GM19025 (cell line): Measurements from ENCODE around the gene ISL2.

ENCODE experiments used
- ATAC-seq: cut with Tn5 transposase; IDR thresholded peaks from one replicate; pipeline ENCODE4 v1.9.1; 2021; ENCODE audit warnings: mild to moderate bottlenecking, low read depth, moderate library complexity; ENCODE audit not compliant: unreplicated experiment

ISL2 gene

DNA sequence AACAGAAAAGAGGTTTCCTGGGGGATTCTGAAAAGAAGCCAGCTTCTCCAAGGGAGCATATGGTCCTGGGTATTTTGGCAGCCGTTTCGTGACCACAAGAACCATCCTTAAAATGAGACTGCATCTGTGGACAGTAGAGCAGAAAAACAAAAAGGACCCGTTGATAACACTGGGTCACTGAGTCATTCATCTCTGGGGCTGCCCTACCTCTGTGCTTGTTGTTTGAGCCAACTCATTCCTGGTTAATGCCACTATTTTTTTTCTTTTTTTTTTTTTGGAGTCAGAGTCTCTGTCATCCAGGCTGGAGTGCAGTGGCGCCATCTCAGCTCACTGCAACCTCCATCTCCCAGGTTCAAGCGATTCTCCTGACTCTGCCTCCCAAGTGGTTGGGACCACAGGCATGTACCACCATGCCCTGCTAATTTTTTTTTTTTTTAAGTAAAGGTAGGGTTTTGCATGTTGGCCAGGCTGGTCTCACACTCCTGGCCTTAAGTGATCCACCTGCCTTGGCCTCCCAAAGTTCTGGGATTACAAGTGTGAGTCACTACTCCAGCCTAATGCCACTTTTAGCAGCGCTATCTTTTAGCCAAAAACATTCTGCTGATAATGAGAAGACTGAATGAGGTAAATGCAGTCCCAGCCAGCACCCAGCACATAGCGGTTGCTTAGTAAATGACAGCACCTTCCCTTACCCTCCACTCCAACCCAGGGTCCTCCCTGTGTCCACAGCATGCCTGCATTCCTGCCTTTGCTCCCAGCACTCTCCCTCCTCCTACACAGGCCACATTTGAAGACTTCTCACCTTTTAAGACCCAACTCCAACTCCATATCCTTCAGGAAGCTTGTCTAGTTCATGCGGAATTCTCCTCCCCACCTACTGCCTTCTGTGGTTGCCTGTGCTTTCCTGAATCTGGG is 9.1 kb upstream of the ISL2 start:
- ATAC-seq, result no peak

DNA sequence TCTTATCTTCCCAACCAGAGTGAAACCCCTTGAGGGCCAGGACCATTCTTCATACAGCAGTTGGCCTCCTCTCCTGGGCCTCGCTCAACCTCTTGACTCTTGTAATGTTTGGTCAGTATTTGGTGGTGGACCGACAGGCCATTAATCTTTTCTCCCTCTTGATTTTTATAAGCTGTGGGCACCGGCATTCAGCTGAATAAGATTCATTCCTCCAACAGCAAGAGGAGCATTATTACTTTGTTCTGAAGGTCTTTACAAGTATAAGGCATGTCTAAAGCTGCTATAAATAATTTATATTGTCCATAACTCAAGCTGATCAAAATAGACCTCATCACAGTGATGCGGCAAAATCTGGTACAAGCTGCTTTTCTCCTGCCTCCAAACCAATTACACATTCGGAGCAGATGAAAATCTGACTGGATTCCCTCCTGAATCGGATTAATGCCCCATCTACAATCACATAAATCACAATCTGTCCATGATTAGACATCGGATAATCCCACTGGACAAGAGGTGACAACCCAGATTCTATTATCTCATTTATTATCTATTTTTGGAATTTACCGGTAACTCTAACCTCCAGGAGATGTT is 8.4 kb upstream of the ISL2 start:
- ATAC-seq, result no peak

DNA sequence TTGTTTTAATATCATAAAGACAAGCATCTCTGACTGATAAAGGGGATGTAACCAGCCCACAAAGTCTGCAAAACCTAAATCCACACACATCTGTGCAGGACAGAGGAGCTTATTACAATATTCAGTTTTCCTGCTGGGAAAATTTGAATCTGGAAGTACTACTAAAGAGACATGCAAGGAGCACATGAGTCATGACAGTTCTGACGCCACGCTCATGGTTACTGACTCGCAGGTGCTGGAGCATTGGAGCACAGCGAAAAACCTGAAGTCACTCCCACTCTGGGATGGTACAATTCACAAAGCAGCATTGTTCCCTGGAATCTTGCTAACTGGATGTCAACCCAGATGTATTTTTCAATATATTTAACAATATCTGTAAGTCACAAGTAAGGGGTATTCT is 7.6 kb upstream of the ISL2 start:
- ATAC-seq, result no peak

DNA sequence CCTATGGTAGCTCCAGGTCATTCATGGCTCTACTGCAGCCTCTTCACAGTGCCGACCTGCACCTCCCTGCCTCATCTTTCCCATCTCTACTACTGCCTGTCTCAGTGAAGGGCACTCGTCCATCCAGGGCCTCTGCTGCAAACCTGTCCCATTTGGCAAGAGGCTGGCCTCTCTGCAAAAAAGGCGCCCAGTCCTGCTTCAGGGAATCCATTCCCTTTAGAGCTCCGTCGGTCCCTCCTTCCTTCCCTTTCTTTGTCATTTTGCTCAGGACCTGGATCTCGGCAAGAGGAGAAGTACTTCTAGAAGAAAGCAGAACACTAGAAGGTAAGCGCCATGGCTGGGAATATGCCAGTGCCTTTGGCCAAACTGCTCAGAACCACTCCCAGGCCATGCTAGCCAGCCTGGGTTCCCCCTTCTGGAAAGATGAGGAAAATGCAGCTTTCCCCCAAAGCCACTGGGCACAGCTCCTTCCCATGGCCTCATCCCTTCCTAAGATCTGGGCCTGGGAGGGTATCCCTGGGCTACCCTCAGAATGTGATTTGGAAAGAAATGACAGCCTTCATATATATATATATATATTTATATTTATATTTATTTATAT is 6.4 kb upstream of the ISL2 start:
- ATAC-seq, result no peak

DNA sequence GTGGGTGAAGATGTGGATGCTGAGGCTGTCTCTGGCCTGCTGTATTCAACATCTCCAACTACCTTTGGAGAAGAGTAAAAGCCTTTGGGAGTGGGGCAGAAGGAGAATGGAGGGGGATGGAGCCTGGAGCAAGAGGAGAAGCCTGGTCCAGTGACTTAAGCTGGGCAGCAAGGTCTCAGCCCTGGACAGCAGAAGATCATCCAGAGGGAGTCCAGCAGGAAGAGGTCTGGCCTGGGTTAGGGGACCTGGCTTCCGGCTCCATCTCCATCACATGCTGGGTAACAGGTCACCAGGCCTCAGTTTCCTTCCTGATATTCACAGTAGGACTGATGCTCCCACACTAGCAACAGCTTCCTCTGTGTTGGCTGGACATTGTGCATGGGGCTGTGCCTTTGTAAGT is 3.8 kb upstream of the ISL2 start:
- ATAC-seq, result no peak

DNA sequence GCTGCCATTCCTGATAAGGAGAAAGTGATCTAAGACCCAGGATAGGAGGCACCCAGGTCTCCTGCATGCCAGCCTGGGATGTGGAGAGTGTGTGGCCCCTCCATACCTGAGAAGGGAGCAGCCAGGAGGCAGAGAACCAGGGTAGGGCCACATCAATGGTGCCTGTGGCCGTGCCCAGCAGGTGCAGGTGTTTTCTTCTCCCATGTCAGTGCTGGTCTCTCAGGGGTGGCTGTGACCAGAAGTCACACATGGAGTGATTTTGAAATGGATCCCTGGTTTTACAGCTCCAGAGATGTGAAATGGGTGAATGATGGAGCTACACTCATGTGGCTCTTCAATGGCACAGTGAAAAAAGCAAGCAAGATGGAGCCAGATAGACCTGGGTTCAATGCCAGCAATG is 3.3 kb upstream of the ISL2 start:
- no peak for ATAC-seq

DNA sequence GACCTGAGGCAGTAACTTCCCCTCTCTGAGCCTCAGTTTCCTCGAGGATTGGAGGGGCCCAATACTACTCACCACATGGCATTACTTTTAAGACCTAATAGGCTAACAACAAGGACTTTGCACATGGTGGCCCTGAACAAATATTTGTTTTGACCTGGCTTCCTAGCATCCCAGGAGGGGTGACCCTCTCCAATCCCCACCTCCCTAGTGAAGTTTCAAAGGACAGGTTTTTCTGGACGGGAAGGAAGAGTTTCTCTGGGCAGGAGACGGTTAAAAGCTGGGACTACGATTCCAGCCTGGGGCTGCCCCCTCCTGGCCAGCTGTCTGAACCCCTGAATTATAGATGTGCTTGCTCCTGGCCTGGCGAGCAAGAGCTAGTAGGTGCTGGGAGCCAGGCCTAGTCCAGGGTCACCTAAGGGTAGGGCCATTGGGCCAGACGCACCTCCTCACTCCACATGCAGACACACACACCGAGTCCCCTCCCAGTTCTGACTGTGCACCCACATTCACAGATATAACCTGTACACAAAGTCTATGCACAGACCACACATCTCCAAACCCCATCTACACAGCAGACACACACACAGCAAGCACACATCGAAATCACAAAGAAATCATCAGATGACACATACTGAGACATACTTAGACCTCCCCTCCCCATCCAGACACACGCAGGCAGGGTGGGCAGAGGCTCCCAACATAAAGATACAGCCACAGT is 2.7 kb upstream of the ISL2 start:
- ATAC-seq, result no peak

DNA sequence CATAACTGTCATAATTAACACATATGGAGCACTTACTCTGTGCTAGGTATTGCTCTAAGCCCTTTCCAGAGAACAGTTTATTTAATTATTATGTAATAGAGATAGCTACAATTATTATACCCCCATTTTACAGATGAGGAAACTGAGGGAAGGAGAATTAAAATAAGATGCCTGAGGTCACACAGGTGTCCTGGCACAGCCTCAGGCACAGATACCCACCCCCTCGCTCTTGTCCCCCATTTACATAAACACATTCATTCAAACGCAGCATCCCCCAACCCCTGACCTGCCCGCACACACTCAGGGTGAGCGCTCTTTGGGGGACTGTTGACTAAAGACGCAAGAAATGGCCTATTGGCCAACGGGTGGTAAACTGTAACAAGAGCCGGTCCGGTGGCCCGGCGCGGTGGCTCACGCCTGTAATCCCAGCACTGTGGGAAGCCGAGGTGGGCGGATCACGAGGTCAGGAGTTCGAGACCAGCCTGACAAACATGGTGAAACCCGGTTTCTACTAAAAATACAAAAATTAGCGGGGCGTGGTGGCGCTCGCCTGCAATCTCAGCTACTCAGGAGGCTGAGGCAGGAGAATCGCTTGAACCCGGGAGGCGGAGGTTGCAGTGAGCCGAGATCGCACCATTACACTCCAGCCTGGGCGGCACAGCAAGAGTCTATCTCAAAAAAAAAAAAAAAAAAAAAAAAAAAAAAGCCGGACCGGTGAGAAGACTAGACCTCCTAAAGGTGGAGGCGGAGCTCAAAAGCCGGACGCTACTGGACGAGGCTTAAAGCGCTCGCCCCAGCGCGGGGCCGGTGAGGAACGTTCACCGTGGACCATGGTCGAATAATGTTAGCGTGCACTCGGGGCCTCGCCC is 1.9 kb upstream of the ISL2 start:
- ATAC-seq, result no peak

DNA sequence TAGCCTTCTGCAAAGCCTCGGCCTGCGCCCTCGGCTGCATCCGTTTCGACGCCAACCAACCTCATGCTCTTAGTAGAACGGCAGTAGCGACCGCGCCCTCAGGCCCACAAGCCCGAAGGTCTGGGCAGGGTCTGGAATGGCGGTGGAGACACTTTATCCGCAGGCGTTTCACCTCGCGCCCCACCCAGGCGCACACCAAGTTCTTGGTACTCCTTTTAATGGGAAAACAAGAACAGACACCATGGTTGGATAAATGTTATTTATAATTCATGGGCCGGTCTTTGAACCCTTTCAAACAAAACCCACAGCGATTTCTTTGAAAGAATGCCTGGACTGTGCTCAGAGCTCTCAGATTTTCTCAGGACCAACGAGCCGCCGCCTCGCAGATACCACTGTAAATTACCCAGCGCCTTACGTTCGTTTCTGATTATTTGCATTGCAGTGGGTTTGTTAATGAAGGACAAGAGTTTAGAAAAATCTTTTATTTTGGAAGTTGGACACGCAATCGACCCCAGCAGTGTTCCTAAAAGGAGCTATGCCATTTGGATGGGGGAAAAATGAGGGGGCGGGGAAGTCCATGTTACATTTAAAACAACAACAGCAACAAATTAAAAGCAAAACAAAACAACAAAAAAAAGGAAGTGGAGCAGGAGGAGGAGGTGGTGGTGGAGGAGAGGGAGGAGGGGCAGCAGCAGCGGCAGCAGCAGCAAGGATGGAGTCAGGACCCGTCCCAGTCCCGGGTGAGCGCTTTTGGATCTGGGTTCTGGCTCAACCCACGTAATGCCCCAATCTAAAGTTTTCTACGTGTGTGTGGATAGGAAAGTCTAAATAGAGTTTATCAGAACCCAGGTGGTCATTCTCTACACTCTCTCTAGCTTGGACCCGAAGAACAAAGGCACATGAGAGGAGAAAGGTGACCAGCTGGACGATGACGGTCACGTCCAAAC is 993 bp upstream of the ISL2 start:
- no peak for ATAC-seq

DNA sequence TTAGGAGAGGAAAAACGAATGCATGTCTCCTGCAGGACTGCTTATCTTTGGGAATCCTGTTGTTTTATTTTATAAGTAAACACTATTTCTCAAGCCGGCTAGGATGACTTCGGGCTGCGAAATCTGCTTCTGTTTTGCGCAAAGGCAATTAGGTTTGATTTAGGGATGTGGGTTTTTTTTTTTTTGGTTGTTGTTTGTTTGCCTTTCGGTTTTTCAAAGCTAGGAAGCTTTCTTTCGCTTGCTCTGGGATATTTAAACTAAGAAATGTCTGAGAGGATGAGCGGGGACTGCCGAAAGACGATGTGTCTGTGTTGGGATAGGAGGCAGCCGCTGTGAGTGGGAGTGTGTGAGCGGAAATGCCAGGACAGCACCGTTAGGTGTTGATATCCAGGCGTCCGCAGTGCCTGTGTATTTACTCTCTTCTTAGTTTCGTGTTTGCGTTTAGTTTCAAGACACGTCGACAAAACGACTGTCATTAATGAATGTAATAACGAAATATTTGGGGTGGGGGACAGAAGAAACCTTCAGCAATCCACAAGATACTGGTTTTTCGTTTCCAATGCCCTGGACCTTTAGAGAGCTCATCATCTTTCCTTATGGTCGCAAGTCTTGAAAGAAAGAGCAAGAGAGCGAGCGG is 604 bp downstream of the ISL2 start:
- no peak for ATAC-seq

DNA sequence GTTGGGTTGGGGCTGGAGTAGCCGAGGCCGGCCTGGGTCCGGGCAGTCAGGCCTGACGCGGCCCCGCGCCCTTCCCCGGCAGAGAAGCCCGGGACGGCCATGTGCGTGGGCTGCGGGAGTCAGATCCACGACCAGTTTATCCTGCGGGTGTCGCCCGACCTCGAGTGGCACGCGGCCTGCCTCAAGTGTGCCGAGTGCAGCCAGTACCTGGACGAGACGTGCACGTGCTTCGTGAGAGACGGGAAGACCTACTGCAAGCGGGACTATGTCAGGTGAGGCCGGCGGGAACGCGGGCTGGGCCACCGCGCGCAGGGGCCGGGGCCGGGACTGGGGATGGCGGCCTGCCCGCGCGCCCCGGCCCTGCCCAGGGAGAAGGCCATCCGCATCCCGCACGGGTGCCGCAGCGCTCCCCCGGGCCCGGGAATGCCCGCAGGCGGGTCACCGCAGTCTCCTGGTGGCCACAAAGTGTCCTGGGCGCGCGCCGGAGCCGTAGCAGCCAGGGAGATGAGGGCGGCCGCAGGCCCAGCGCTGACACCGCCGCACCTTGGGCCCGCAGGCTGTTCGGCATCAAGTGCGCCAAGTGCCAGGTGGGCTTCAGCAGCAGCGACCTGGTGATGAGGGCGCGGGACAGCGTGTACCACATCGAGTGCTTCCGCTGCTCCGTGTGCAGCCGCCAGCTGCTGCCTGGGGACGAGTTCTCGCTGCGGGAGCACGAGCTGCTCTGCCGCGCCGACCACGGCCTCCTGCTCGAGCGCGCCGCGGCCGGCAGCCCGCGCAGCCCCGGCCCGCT is 1.3 kb downstream of the ISL2 start:
- no peak for ATAC-seq

DNA sequence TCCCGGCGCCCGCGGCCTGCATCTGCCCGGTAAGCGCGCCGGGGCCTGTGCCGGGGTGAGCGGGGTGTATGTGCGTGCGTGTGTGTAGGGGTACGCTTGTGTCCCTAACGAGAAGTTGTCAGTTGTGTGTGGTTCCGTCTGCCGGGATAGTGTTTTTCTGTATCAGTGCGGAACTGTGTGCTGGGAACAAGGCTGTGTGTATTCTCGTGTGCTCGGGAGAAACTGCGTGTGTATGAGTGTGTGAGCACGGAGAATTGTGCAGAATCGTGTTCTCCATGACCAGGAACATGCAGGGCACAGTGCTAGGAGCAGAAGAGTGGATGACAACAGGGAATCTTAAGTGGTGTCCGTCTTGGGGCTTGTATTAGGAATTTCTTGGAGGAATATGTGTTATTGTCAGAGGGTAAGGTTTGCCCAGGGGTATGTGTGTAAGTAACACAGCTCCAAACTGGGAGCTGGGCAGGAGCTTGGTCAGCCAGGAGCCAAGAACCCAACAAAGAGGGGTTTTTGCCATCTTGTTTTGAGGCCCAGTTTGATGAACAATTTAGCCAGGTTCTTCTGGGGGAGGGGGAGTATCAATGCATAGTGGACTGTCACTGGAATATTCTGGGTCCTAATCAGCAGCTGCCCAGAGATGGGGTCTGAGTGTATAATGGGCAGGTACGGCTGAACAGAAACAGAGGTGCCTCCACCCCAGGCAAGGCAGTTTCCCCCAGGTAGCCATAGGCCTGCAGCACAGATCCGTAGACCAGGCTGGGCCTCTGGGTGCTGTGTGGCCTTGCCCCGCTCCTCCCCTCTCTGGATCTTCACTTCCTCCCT is 2.1 kb downstream of the ISL2 start:
- ATAC-seq, result no peak

DNA sequence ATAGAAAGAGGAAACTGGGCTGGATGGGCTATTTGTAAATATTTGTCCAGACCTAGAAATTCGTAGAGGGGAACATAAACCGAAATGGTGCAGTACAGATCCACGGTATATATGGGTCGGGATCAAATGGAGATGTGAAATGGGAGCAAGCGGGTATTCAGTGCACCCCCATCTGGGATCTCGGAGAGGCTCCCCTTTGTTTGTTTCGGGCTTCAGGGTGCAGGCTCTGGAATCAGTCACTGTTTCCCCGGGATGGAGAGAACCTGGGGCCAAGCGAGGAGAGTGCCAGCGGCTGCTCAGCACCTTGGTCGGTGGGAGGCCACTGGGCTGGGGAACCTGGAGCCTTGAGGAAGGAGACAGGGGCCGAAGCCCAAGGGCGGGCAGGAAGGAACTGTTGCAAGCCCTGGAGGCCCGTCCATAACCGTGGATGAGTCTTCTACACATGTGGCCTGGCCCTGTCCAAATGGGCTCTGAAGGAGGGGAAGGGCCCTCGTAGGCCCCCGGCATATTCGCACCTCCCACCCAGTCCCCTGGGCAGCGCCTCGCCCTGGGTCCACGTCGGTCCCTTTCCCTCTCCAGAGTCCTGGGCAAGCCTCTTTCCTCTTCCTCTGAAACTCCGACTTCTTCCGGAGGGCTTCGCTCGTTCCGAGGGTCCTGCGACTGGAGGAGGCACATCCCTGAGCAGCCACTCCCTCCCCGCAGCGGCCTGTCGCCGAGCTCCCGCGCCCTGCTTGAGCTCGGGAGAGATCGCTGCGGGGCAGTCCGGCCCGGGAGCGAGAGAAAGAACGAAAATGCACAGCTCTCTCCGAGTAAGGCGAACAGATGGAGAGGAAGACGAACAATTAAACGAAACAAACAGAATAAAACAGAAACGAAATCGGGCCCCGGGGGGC is 3.0 kb downstream of the ISL2 start:
- no peak for ATAC-seq

DNA sequence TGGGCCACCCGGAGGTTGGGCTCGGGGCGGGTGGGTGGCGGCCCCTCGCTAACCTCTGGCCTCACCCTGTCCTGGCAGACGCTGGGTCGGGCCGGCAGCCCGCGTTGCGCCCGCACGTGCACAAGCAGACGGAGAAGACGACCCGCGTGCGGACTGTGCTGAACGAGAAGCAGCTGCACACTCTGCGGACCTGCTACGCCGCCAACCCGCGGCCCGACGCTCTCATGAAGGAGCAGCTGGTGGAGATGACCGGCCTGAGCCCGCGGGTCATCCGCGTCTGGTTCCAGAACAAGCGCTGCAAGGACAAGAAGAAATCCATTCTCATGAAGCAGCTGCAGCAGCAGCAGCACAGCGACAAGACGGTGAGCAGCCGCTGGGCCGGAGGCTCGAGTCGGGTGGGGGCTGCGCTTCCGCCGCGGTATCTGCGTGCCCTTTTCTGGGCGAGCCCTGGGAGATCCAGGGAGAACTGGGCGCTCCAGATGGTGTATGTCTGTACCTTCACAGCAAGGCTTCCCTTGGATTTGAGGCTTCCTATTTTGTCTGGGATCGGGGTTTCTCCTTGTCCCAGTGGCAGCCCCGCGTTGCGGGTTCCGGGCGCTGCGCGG is 3.7 kb downstream of the ISL2 start:
- ATAC-seq, result no peak

DNA sequence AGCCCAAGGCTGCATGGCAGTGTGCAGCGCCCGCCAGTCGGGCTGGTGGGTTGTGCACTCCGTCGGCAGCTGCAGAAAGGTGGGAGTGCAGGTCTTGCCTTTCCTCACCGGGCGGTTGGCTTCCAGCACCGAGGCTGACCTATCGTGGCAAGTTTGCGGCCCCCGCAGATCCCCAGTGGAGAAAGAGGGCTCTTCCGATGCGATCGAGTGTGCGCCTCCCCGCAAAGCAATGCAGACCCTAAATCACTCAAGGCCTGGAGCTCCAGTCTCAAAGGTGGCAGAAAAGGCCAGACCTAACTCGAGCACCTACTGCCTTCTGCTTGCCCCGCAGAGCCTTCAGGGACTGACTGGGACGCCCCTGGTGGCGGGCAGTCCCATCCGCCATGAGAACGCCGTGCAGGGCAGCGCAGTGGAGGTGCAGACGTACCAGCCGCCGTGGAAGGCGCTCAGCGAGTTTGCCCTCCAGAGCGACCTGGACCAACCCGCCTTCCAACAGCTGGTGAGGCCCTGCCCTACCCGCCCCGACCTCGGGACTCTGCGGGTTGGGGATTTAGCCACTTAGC is 4.3 kb downstream of the ISL2 start:
- no peak for ATAC-seq
